Superior temporal gyrus (tissue), 1 donor: Measurements from ENCODE around the gene TTYH1.
A peak's percentile ranks its signal among the peaks of the same experiment; 100 is the strongest.
"Not testable (repeated sequence)": the region's sequence is repeated elsewhere in the genome, so short reads cannot be mapped to it uniquely, and the experiment has no call there.

Experiments
- DNase-seq: peaks from one replicate; pipeline ENCODE4 v3.0.0-alpha.2; 2016; ENCODE audit errors: extremely low spot score

Gene TTYH1

DNA sequence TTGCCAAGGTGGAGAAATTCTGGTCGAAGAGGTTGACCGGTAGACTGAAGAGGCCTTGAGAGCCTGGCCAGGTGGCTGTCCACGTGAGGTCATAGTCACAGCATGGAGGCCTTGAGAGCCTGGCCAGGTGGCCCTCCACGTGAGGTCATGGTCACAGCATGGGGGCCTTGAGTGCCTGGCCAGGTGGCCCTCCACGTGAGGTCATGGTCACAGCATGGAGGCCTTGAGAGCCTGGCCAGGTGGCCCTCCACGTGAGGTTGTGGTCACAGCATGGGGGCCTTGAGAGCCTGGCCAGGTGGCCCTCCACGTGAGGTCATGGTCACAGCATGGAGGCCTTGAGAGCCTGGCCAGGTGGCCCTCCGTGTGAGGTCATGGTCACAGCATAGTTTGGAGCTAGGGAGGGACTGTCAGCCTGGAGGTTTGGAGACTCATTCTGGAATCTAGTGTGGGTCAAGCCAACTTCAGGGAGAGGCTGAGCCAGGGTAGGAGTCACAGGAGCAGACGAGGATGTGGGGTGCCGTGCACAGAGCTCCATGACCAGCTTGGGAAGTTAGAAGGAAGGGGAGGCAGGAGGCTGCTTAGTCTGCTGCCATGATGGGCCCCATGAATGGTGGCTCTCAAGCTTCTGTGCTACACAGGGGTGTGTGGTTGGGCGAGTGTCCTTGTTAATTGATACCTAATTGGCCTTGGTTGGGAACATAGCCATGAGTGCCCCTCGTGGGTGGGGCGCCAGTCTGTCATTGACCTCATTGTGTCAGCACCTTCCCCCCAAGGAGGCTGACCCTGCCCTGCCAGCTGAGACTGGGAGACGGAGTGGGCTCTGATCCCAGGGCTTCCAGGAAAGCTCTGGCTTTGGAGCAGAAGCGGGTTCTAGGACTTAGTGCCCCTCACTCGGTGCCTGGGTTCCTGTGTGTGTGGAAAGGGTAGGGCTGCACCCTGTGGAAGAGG is 44.3 kb downstream of the TTYH1 start:
- no peak for DNase-seq

DNA sequence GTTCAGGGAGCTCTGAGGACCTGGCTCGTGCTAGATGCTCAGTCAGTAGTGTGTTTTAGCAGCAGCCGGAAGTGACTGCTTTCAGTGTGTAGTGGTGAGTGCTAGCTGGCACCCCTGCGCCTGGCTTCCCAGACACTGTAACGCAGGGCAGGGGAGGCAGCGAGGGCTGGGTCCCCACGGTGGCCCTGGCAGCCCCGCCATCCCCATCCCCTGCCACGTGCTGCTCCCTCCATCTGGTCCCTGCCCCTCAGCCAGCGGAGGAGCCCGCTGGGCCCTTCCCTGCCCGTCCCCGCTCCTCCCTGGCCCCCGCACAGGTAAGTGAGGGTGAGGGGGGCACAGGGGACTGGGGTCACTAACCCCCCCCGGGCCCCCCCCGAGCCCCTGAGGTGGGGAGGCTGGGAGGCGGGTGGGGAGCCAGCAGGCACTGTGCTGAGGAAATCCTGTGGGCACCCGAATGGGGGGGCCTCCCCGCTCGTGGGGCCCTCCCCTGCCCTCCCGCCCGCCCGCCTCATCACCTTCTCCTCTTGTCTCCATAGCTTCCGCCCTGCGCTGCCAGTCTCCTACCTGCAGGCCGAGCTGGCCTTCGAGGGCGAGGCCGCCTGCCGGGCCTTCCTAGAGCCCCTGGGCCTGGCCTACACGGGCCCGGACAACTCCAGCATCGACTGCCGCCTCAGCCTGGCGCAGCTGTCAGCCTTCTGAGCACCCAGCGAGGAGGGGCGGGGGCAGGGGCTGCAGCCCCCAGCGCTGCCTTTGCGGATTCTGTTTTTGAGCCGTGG is 45.2 kb downstream of the TTYH1 start:
- no peak for DNase-seq

DNA sequence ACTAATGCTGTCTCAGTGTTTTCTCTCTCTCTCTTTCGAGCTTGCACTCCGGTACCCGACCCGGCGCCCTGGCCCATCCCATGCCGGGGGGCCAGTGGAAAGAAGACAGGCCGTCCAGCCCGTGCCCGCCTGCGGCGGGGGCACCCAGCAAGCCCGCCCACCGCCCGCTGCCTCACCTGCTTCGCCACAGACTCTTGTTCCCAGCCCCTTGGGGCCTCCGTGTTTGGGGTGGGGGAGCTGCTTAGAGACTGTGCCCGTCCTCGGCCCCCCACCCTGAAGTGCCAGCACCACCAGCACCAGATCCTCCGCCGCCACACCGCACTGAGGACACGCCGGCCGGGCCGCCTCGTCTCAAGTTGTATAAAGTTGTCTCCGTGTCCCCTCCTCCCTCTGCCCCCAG is 45.9 kb downstream of the TTYH1 start:
- no peak for DNase-seq

DNA sequence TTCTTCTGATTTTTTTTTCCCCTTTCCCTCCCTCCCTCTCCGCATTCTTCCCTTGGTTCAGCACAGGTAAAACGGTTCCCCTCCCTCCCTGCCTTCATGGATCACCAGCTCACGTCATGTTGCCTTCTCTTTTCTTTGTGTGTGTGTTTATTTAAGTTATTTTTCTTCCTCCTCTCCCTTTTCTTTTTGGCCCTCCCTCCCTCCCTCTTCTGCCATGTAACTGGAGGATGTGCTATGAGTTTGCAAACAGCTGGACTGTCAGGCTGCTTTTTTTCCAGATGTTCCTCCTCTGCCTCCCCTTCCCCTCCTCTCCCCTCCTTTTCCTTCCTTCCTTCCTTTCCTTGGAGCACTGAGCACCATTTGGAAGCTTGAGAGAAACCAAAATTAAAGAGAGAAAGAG is 46.3 kb downstream of the TTYH1 start:
- DNase-seq, result no peak

DNA sequence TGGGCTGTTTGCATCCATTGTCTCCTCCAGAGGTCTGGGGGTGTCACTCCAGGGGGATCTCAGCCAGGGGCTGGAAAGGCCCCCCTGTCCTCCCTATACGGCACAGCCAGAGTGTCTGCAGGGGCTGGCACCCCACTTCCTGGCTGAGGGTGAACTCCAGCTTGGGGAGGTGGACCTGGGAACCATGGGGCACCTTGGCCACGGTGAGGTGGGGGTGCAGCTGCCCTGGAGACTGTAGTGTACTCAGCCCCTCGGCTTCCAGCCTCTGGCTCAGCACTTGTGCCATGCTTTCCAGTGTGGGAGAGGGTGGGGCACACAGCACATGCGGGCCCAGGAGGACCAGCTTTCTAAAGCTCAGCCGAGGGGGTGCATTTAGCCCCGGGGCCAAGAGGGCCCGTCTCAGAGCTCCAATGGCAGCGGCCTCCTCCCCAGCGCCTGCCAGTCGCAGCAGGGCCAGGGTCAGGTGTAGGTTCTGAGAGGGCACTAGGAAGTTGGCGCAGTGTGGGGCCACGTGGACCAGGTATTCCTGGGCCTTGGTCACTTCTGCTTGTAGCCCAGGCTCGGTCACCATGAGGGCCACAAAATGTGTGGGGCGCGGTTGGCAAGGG is 46.9 kb downstream of the TTYH1 start:
- DNase-seq, result no peak

DNA sequence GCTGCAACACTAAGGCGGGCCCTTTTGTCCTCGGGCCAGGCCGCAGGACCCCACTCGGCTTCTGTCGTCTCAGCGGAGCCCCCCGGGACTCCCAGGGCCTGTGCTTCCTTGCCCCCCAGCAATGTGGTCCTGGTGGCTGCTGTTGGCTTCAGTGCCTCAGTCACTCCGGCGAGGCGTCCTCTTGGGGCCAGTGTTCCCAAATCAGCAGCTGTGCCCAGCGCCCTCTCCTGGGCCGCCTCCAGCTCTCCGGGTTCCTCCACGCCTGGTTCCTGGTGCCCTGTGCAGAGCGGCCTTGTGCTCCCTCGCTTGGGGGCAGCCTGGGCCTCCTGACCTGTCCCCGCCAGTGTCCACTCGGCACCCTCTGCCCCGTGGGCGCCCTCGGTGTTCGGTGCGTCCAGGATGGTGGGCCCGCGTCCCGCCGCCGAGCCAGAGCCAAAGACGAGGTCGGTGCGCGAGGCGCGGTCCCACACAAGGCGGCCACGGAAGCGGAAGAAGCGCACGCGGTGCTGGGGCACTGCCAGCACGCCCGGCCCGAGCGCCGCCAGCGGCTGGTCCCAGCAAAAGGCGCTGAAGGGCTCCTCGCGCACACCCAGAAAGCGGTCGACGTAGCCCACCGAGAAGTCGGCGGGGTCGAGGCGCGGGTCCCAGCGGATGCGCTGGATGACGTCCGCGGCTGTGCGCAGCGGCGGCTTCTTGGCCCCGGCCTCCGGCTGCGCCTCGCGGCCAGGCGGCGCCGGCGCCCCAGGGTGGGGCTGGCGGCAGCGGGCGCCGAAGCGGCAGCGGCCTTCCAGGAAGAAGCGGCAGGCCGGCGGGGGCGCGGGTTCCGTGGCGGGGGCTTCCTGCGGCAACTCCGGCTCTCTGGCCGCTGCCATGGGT is 47.6 kb downstream of the TTYH1 start:
- peak; percentile 37 for DNase-seq

DNA sequence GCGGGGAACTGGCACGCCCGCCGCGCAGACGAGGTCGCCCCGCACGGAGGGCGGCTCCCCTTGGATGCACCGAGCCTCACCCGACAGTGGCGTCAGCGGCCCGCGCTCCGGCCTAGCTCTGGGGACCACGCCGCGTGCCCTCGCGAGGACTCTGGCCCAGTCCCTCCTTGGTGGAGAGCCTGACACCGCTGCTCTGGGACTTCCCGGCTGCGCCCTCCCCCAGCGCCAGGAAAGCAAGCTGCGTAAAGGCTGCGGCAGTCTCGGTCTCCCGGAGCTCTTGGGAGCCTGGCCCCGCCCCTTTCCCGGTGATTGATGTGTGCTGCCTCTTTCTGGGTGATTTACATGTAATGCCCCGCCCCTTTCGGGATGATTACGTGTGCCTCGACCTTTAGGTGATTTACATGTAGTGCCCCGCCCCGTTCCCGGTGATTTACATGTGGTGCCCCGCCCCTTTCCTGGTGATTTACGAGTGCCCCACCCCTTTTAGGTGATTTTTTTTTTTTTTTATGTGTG is 48.3 kb downstream of the TTYH1 start, which contains the start of gene LENG9:
TSS of gene LENG9 (minus strand) at position 248 of the 513 bp plus-strand sequence. CDS start 252 bp downstream, outside the sequence.
- peak; percentile 96 for DNase-seq

DNA sequence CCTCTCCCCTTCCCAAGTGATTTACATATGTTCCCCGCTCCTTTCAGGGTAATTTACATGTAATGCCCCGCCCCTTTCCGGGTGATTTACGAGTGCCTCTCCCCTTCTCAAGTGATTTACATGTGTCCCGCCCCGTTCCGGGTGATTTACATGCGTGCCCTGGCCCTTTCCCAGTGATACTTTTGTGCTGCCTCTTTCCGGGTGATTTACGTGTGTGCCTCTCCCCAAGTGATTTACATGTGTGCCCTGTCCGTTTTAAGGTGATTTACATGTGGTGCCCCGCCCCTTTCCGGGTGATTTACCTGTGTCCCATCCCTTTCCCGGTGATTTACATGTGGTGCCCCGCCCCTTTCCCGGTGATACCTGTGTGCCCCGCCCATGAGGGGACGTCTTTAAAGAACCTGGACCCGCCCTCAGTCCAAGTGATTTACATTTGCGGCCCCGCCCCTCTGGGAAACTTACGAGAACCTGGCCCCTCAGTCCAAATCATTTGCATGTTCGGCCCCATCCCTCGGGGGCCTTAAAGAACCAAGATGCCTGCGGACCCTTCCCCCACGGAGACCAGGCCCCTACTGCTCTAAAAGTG is 48.9 kb downstream of the TTYH1 start:
- DNase-seq, result peak; percentile 84

DNA sequence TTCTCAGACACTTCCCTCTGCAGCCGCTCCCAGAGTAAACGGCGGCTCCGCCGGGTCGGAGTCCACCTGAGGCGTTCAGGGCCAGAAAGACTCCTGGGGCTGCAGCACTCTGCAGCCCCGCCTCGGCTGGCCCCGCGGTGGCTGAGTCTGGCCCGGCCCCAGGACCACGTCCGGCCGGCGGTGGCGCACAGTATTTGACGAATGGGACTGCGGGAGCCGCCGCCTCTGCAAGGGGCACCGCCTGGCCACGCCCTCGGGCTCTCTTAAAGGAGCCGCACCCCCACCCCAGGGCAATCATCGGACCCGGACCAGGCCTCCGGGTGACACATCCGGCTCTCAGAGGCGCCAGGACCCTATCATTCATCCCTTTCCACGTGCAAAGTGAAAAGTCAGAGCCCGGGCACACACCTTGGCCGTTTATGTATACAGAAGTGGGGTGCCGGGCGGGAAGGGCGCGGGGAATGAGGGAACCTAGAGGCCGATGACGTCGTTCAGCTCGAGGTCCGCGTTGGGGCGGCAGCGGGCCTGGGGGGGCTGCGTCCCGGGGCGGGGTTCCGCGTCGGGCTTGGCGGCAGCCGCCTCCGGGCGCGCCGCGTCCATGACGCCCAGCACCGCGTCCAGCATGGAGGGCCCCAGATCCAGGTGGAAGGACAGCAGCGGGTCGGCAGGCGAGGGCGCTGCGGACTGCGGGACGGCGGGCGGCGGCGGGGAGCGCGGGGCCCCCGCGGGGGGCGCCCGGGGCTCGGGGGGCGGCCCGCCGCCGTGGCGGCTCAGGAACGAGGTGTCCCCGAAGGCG is 49.6 kb downstream of the TTYH1 start:
- DNase-seq, result peak; percentile 79

DNA sequence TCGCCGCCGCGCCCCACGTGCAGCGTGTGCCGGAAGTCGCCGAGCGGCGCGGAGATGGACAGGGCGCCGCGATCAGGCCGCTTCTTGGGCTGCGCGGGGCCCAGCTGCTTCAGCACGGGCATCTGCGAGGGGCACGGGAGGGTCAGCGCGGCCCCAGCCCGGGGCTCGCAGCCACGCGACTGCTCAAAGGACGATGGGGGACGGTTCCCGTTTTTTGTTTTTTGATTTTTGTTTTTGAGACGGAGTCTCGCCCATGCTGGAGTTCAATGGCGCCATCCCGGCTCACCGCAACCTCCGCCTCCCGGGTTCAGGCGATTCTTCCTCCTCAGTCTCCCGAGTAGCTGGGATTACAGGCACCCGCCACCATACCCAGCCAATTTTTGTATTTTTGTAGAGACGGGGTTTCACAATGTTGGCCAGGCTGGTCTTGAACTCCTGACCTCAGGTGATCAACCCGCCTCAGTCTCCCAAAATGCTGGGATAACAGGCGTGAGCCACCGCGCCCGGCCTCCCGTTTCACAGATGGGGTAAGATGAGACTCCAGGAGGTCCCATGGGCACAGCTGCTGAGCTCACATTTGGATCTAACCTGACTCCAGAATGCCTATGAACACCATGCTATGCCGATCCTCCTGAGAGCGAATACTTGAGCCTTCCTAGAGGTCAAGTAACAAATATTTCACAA is 50.3 kb downstream of the TTYH1 start:
- DNase-seq, result no peak

DNA sequence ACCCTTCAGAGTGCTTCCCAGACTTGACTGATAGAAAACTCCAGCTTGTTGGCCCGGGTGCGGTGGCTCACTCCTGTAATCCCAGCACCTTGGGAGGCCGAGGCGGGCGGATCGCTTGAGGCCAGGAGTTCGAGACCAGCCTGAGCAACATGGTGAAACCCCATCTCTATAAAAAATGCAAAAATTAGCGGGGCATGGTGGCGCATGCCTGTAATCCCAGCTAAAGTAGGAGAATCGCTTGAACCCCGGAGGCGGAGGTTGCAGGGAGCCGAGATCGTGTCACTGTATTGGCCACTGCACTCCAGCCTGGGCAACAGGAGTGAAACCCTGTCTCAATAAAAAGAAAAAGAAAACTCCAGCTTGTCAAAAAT is 50.8 kb downstream of the TTYH1 start:
- DNase-seq, result not testable (repeated sequence)

DNA sequence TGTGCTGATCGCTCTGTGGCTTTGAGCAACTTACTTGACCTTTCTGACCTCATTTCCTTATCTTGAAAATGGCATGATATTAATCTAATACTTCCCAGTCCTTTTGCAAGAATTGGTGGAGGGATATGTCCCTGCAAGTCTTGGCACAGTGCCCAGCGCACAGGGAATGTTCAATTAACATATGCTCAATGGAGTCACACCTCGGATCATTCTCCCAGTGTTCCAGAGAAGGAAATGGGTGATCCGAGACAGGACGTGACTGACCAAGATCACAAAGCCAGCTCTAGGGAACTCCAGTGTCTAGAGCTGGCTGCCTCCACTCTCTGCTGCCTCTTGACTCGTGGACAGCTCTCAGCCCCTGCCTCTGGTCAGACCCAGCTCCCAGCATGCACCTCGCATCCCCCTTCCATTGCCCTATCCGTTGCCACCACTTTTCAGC is 54.3 kb downstream of the TTYH1 start:
- no peak for DNase-seq

DNA sequence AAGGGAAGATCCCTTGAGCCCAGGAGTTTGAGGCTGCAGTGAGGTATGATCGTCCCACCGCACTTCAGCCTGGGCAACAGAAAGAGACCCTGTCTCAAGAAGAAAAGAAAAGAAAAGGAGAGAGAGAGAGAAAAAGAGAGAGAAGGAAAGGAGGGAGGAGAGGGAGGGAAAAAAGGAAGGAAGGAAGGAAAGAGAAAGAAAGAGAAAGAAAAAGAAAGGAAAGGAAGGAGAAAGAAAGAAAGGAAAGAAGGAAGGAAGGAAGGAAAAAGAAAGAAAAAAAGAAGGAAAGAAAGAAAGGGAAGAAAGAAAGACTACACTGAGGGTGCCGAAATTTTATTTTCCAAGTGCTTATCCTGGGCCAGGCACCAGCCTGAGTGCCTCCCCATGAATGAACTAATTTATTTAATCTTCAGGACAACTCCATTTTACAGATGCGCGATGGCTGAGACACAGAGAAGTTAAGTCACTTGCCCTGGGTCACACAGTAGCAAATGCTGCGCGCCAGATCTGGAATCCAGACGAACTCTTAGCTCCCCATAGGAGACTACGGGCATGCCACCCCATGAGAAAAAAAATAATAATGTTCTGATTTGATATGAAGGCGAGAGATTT is 55.1 kb downstream of the TTYH1 start:
- no peak for DNase-seq

DNA sequence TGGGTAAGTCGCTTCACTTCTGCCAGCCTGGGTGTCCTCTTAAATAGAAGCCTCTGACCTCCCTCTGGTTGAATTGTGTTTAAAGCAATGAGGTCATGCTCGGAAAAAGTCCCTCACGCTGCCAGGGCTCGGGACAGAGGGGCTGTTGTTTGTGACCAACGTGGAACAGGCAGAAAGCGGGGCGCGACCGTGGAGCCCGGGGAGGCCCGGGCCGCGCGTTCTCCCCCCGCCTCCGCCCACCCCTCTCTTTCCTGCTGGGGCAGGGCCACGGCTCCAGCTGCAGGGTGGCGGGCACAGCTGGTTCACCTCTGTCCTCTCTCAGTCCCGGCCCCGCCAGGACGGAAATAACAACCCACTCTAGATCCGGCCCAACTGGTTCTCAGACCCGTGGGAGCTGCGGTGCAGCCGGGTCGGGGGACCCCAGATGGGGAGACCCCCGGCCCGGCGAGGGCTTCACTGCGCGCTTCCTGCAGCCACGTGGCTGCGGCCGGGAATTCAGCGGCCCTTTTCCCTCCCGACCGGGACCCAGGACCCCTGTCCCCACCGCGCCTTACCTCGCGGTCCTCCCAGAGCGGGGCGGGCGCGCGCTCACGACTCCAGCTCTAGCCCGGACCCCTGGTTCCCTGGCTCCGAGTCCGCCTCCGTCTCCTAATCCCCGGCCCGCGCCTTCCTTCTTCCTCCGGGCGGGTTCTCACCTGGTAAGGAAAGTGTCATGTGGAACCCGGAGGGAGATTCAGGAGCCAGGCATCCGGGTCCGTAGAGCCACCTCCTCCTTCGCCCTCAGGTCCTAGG is 55.9 kb downstream of the TTYH1 start:
- peak; percentile 49 for DNase-seq

DNA sequence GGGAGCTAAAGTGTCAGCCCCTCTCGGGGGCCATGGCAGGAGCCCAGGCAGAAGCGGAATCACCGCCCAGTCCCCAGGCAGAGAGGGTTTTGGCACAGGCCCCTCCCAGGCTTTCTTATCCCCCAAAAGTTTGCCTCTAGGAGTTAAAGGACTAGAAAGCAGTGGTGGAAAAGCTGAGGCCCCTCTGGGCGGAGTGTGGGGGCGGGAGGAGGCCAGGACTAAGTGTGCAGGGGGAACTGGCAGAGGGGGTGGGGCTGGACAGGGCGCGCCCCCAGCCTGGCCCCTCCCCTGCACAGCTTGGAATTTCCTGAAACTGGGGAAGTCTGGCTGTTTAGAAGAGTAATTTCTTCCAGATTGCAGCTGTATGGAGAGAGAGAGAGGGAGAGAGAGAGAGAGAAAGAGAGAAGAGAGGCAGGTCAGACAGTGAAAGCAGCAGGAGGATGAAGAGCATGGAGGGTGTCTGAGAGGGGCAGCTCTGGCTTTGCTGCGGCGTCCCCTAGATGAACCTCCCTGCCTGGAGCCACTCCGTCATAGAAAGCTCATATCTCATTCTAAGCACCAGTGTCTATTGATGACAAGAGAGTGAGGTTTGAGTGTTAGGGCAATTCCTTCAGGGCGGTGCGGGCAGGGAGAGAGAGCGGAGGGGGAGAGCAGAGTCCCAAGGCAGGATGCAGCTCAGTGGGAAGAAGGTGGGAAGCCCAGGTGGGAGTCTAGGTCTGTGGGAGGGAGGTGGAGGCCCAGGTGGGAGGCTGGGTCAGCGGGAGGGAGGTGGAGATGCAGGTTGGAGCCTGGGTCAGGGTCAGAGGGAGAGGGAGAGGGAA is 58.0 kb downstream of the TTYH1 start, which contains the start of gene CDC42EP5:
TSS of gene CDC42EP5 (minus strand) at position 226 of the 821 bp plus-strand sequence. CDS start 7,749 bp downstream, outside the sequence.
- no peak for DNase-seq

DNA sequence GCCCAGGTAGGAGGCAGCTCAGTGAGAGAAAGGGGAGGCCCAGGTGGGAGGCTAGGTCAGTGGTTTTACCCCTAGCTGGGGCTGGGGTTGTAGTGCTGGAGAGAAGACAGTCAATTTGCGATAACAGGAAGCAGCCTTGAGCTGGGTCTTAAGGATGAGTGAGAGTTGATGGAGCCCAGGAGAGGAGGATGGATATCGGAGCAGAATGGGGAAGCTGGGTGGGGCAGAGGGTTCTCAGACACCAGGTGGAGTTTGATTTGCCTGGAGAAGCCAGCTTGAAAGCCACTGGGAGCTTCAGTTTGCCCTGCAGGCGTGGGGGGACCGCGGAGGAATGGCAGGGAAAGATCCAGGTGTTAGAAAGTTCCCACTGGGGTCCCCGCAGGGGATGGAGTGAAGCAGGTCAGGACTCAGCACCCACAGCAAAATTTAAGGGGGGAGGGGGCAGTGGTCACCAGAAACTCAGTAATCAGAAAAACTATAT is 58.7 kb downstream of the TTYH1 start:
- no peak for DNase-seq

DNA sequence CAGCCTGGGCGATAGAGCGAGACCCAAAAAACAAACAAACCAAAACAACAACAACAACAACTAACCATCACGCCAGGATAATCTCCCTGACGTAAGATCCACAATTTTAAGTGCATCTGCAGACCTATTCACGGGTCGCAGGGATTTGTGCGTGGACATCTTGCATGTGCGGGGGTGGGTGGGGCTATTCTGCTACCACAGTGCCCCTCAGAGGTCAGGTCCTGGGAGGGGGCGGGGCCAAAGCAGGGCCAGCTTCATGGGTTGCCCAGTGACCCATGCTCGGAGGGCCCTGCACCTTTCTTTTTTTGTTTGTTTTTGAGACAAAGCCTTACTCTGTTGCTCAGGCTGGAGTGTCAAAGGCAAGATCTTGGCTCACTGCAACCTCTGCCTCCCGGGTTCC is 60.4 kb downstream of the TTYH1 start:
- no peak for DNase-seq
